T-helper 1 cell (primary cell): Measurements from ENCODE around the gene ADAMTS17.

Source experiments
- DNase-seq, 5 donors: peaks; one replicate each; pipeline ENCODE4 v3.0.0-alpha.2; 2012 to 2020

Gene ADAMTS17

DNA sequence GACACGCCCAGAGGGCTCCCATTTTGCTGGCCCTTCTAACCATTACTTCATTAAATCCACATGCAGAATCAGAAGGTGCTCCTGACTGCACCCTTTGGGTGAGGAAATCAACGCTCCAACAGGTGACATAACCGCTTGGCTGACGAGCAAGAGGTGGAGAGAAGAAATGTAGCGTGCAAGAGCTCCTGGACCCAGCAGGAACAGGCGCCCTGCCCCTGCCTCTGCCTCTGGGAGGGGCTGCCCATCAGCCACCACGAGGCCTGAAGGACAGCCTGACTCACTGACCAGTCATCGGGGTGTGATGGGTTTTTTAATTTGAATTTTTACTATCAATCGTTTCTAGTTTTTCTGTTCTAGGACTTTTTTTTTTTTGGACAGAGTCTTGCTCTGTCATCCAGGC lies 218.2 kb downstream of the ADAMTS17 start:
- no peak for DNase-seq

DNA sequence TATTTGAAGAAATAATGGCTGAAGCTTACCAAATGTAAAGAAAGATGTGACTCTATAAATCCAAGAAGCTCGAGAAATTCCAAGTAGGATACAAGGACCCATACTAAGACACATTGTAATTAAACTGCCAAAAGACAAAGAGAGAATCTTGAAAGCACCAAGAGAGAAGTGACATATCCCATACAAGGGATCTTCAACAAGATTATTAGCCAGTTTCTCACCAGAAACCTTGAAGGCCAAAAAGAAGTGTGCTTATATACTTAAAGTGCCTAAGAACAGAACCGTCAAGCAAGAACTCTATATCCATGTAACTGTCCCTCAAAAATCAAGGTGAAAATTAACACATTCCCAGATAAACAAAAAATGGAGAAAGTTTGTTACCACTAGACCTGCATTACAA lies 220.5 kb downstream of the ADAMTS17 start:
- no peak for DNase-seq

DNA sequence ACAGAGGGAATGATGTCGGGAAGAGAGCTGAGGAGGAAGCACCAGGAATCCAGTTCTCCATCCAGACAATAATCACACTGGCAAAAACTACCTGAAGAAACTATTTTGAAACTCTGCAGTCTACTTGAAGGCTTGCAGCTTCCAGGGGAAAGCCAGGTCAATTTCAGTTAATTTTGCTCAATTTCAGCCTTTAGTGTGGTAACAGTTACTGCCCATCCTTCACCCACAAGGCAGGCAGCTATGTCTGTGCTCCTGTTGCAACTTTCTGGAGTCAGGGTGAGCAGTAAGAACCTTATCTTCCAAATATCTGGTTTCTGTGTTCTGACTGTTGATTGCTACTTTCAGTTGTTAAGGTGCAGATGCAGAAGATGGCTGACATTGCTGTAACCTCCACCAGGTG lies 221.7 kb downstream of the ADAMTS17 start:
- DNase-seq, result no peak

DNA sequence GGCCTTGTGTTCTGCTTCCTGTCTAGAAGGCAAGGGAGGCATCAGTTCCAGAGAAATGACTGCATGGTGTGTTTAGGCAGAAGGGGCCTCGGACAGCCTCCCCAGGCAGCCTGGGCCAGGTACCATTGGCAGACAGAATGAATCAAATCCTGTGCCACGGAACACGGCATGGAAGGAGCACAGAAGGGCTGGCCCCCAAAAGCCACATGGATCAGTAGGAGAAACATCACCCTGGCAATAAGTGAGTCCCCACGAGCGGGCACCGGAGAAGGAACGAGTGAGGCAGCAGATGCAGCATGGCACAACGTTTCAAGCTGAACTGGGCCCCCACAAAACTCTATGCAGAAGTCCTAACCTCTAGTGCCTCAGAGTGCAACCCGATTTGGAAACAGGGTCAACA lies 223.2 kb downstream of the ADAMTS17 start:
- DNase-seq, result no peak

DNA sequence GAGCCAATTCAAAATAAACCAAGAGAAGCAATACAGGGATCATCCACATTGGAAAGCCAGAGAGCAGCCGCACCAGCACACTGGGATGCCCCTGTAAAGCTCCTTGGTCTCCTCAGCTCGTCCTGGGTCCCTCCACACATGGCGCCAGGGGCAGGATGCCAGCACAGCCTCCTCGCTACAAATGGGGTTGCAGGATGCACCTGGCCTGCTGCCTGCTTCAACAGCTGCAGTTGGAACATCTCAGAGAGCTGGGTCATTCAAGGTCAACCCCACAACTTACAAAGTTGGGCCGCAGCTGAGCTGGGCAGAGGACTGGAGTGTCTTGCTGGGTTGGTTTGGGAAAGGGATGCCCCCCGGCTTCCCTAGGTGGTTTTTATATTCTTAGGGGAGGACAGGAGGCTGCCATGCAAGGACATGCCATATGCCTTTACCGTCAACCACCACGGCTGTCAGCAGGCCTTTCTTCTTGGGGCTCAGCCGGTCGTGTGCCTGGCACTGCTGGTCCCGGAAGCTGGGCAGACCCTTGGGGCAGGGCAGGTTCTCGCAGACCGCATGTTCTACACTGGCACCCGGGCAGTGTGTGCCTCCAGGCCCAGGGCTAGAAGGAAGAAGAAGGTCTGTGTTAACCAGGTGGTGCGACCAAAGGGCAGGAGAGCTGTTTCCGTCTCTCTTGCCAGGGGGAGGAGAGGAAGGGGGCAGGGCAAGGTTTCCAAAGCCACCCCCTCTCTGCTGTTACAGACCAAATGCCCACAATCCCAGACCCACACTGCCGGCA lies 225.2 kb downstream of the ADAMTS17 start:
- DNase-seq, result no peak

DNA sequence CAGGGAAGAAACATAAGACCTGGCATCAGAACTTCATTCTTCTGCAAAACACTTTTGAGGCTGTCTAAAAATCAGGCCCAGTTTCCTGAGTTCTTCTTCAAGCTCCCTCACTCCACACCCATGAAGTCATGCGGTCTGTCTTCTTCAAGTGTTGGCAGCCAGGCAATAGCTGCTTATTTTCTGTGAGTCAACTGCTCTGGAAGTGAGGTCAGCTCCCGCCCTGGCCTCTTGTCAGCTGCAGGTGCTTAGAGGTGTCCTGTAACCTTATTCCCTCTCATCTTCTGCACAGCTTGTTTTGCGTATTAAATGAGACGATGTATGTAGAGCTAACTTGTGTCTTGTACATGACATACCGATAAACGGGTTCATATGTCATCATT lies 226.1 kb downstream of the ADAMTS17 start:
- no peak for DNase-seq

DNA sequence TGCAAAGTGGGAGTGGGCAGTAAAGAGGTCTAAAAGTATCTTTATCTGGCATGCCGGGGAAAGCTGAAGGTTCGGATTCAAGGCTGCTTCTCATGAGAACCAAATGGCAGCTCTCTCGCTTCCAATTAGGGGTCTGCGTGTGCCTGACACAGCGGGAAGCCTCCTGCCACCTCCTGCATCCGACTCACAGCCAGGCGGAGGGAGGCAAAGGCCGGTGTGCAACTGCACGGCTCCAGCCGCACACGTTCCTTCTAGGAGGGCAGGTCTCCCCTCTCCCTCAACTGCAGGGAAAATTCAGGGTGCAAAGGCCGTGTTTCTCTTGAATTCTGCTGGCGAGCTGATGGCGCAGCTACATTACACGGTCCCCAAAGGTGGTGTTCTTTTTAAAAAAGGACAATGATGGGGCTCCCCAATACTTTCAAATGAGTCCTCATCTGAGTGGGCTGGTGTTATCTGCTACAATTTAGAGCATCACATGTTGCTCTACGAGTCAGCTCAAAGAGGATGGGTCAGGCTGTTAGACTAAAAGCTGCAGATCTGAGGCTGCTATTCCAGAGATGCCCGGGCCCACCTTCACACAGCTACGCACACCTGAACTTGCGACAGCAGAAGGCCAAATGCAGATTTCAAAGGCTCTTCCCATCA lies 226.6 kb downstream of the ADAMTS17 start:
- DNase-seq, result no peak

DNA sequence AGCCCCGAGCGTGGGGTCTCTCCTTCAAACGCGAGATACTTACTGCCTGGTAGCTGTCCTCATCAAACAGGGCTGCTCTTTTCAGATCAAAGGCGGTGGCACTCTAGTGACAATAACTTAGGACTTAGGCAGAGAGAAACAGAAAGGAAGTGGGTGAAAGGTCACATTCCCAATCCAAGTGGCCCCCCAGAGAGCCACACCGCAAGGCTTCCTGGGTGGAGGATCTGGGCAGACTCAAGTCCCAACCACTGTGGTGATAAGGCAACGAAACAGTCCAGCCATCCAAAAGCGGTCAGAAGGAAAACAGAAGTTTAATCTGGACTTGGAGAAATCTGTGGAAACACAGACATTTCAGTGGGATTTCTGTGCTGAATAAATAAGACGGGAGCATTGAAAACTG lies 227.2 kb downstream of the ADAMTS17 start:
- DNase-seq, result no peak

DNA sequence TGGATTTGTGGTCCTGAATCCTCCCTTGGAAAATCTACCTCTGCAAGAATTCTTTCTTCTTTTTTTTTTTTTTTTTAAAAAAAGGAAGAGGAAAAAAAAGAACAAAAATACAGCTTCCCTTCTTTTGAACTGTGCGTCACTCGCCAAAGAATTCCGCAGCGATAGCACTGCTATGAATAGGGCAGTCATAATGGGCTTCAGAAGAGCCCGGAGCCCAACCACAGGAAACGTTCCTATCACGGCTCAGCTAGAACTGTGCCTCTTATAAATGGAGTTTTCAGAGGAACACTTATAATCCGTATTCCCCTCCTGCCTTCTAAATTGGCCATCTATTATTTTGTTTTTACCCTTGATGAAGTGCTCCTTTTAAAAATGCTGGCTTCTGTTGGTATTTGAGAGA lies 227.7 kb downstream of the ADAMTS17 start:
- no peak for DNase-seq

DNA sequence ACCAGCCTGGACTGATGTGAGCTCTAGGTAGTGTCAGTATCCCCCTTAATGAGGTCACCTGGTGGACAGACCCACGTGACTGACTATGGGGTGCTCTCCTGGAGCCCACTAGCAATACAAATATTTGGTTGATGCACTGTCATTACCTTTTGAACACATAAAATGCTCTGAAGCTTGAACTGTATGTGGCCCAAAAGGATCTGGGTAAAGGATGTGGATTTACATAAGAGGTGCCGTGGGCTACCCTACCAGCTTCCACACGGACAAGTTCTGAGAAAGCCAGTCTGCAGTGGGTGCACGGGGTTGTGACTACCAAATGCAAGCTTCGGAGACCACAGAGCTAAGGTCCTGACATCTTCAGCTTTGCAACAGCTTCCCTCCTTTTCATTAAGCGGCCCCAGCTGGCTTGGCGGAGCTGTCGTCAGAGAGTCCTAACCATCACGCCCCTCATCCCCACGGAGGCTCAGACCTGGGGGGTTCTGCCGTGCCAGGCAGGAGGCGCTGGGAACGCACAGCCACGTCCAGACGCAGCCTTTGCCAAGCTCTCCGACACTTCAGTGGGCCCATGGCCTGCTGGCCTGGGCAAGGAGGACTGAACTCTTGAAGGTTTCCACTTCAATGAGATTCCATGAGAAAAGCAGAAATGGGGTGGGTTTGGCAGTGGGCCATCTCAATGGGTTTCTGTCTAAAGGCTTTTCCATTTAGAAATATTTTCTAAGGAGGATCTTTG lies 228.3 kb downstream of the ADAMTS17 start:
- DNase-seq, result no peak

DNA sequence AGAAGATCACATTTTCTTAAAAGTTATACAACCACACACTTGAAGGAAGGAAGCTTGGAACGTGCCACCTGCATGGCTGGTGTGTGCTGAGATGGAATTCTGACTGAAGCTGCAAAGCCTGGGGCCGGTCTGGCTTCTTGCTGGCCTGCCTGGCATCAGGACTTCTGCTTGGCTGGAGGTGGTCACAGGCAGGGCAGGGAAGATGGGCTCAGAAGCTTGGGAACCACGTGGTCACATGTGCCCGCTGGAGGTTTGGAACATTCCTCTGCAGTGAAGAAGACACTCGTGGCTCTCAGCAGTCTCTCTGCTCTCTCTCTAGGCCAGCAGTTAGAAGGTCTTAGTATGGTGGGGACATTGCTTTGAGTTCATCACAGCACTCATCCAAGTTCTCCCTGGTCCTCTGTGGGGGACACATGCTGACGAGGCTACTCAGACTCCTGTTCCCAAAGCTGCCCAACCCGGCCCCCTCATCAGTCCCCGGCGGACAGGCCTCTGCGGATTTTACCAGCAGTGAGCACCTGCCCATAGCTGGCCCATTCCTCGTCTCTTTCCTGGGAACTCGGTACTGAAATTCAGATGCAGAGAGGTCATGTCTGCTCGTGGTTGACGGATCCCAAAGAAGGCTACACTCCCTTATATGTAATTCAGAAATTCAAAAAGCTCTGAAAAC lies 229.0 kb downstream of the ADAMTS17 start:
- DNase-seq, result no peak

DNA sequence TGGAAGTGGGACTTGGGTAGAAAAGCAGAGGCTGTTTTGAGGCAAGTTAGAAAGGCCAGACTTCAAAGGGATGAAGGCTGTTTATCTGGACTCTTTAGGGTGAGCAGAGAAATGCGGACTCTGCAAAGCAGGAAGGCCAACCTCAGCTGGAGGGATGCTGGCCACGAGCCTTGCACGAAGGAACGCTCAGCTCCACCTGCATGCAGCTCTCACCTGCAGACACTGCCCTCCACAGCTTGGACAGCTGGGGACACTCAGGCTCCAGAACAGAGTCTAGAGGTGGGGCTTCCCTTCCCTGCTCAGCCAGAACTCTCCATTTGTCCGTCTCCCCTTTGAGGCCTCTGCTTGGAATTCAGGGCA lies 229.7 kb downstream of the ADAMTS17 start:
- no peak for DNase-seq

DNA sequence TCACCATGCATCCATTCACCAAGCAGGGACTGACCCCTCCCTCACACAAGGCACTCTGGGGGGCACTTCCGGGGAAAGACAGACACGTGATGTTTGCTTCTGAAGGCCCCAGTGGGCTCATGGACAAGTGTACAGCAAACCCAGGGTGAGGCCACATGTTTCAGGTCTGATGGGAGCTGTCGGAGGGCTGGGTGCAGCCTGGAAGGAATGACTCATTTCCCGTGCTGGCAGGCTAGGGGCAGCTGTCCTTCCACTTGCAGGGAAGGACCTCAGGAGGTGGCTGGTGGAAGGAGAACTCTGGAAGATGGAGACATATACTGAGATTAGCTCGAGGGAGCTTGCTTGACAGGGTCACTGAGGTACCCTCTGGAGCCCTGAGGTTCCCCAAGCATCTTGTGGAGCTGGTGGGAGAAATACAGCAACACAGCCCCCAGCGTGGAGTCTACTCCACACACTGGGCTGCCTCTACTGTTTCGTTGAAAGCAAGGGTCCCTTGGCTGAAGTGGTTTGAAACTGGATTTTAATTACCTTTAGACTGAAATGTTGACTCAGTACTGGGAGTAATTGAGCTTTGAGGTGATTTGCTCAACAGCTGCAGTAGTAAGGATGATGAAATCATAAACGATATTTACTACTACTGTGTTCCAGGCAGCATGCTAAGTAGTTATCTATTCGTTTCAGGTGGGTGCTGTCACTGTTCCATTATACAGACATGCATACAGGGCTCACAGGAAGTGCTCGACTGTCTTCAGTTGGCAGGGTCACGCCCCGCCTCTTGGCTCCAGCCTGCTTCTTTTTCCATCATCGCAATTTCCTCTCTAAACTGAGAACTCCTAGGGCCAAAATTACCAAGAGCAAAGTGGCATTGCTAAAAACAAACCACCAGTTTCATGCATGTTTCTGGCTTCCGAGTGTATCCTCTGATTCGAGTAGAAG lies 230.4 kb downstream of the ADAMTS17 start:
- peak in 1 of 5 donors; percentile 80 for DNase-seq

DNA sequence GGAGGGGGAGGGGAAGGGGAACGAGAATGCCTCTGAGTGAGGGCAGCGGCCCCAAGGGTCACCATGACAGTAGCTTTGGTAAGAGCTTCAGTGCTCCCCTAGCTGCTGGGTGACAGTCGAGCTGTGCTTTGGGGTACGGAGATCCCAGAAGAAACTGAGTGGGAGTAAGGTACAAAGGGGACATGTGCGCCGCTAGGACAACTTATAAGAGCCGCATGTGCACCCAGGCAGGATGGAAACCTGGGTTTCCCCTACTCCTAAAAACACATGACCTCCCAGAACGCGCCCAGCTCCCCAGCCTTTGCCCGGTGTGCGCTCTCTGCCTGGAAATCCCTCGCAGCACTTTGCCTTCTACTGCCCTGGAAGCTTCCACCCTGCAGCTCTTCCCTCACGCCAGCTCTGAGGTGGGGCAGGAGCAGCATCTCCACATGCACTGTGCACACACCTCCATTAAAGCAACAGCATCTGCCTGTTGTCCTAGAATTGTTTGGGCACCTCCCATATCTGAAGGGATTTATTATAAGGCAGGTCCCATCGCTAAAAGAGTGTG lies 232.2 kb downstream of the ADAMTS17 start:
- no peak for DNase-seq

DNA sequence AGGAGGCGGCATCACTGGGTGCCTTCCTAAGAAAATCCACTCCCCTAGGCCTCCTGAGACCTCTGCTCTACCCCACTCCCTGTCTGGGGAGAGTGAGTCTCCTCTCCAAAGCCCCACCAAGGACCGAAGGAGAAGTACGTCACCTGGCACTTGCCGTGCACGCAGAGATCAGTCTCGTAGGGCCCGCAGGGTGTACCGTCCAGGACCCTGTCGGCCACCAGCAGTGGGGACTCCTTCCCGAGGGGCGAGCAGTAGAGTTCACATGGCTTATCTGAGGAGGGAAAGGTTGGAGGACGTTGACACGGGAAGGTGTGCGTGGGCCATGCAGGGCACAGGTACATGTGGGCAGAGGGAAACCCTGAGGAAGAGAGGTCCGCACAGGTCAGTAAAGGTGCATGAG lies 232.9 kb downstream of the ADAMTS17 start:
- DNase-seq, result no peak

DNA sequence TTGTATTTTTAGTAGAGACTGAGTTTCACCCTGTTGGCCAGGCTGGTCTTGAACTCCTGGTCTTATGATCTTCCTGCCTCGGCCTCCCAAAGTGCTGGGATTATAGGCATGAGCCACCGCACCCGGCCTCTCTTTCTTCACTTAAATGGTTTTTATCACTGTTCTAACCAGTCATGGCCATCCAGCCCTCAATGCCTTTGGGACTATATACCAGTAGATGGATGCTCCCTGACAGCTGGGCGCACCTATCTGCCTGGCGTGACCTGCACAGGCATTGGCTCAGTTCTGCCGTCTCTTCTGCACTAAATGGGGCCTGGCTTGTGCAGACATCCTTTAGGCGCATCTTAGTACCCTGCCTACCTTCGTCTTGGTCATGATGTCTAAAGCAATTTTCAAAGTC lies 233.4 kb downstream of the ADAMTS17 start:
- DNase-seq, result no peak

DNA sequence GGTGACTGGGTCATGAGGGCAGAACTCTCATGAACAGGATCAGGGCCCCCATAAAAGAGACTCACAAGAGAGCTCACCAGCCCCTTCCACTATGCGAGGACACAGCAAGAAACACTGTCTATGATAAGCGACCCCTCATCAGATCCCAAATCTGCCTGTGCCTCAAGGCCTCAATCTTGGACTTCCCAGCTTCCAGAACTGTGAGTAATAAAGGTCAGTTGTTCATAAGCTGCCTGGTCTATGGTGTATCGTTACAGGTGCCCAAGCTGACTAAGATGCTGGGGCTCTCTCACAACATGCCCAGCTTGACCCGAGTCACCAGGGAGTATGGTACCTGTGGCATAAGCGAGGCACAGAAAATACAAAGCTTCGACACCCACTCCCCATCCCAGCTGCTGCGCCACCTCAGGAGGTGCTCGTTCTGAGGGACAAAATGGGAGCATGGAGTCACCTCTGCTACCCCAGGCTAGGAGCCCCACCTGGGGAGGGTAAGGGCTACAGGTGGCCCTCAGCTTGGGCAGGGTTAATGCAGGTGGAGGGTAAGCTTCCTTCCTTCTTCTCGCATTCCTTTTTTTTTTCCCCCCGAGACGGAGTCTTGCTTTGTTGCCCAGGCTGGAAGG lies 234.1 kb downstream of the ADAMTS17 start:
- DNase-seq, result no peak

DNA sequence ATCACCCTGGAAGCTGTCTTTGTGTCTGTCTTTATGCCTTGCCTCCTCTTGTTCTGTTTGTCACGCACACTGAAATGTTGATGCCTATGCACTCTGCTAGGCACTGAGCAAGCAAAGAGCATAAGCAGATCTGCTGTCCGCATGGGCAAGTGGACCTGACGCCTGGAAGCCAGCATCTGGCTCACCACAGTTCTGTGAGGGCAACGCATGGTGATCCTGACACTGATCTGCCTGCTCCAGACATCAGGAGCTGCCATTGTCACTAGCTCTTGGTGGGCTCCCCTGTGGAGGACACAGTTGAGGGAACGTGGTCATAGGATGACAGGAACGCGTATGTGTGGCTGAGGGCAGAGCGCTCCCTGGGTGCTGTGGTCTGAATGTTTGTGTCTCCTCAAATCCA lies 234.6 kb downstream of the ADAMTS17 start:
- no peak for DNase-seq

DNA sequence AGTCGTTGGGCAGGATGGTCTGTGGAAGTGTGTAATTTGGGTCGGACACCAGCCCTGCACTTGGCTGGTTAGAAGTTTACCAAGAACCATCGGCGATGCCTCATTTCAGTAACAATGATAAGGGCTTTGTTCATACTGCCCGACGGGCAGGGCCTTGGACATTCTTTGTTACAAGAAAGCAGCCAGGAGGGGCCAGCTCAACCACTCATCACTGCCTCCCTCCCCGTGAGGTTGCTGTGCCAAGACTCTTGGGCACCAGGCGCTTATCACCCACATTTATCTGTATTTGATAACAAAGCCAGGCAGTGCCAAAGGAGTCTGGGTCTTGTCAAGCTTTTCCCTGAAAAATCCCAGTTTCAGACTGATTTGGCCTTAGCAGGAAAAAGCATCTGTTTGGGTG lies 235.0 kb downstream of the ADAMTS17 start:
- DNase-seq, result no peak

DNA sequence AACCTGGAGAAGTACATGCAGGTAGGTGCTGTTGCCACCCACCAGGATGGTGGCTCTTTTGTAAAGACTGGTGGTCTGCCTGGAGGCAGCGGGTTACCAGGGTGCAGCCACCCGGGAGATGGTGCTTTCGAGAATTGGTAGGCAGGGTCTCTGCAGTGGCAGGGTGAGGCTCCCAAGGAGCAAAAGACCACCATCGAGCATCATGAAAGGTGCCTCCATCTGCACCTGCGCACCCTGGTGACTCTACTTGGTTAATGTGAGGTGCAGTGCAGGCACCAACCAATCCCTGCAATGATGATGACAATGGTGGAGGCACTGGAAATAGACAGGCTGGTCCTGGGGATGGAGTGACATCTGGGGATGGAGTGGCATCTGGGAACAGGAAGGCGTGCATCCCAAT lies 236.7 kb downstream of the ADAMTS17 start:
- DNase-seq, result no peak

DNA sequence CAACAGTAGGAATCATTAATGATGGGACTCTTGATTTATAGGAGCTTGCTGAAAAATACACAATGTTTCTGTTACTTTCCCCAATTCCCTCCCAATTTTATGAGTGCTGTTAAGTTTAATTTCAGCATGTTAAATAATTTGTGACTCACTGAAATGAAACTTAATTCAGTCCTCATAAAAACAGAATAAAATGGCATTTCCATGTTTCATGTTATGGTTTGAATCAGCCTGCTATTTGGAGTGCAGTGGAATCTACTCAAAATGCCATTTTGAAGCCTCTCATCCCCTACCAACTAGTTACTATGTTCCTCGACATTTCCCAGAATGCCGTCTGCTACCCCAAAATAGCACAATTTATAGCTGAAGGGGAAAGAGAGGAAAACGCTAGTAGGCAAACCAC lies 237.5 kb downstream of the ADAMTS17 start:
- no peak for DNase-seq

DNA sequence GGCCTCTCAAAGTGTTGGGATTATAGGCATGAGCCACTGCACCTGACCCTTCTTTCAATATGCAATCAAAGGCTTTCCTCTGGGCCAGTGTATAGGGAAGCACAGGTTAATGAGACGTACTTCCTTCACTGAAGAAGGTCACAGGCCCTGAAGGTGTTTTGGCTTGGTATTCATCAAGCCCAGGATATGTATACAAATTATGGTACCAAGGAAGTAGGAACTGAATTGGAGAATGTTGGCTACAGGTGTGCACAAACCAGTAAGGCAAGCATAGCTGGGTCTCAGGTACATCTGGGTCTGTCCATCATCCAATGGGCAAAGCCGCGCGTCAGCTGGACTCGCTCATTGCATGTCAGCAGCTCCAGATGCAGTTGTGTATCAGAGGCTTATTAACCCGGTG lies 237.9 kb downstream of the ADAMTS17 start:
- no peak for DNase-seq
